HCT116 (cell line): ENCODE data around the gene GLDN. TPM values are rescaled to one million over a fixed set of nuclear protein-coding genes. Genes with fewer than 3 reads are reported as not detected.

Source experiments
- ATAC-seq: fragments of 200-7000 bp; cut with Tn5 transposase; 2 replicates; pipeline ENCODE4 v1.9.1; 2020; ENCODE audit warnings: mild to moderate bottlenecking, moderate library complexity
- BruUV-seq: library from RNA; stranded (reverse); fragments of 400-500 nt; replicated peaks from 2 replicates; lab custom pipeline; 2021; lab: Mats Ljungman, UMichigan
- CTCF ChIA-PET: fragments of 300-600 bp; sonication (Branson Sonifier 250); formaldehyde crosslinking; loops from one replicate; lab custom pipeline; 2021; ENCODE audit warnings: antibody characterized with exemption; lab: Charles Lee
- POLR2A ChIA-PET: fragments of 300-600, 350-600 bp; sonication (Branson Sonifier 250); formaldehyde crosslinking; loops from one replicate; lab custom pipeline; 2021; ENCODE audit warnings: antibody characterized with exemption; lab: Charles Lee
- RAD21 ChIA-PET, 2 experiments: fragments of 300-600 bp; sonication (Branson Sonifier 250); formaldehyde crosslinking; loops; one replicate each; lab custom pipeline; 2023; ENCODE audit warnings: low total read pairs in 2 of 2; ENCODE audit not compliant: uncharacterized antibody in 2 of 2, unreplicated experiment in 2 of 2, low non-redundant PET in 1 of 2; lab: Charles Lee
- DNase-seq: peaks from one replicate; pipeline ENCODE4 v3.0.0-alpha.2; 2010; ENCODE audit warnings: low read depth, low spot score
- H2AFZ ChIP-seq: fragments of 200-600 bp; shearing (Covaris generic), sonication (generic); 2 replicates; pipeline ENCODE4 v1.6.1; 2017; ENCODE audit warnings: low read depth, mixed run types, mixed read lengths, antibody characterized with exemption, low read length; ENCODE audit not compliant: poor library complexity, severe bottlenecking
- H3K27ac ChIP-seq: 2 replicates; pipeline ENCODE4 v1.5.1; 2012; ENCODE audit warnings: low read depth, low read length
- H3K27me3 ChIP-seq: fragments of 200-600 bp; sonication (generic); 2 replicates; pipeline ENCODE4 v1.6.1; 2016; ENCODE audit warnings: mixed run types, low read length, mixed read lengths; ENCODE audit not compliant: insufficient read depth
- H3K36me3 ChIP-seq, 2 experiments: fragments of 200-500 bp in 1 of 2; fragments of 200-600 bp in 1 of 2; sonication (Bioruptor generic) in 1 of 2; sonication (generic) in 1 of 2; 2 replicates each; pipeline versions ENCODE4 v1.5.1 to v1.6.1; 2014 to 2016; ENCODE audit warnings: low read length in 2 of 2, inconsistent platforms in 1 of 2, mixed read lengths in 1 of 2, mixed run types in 1 of 2; ENCODE audit not compliant: insufficient read depth in 2 of 2, control insufficient read depth in 1 of 2
- H3K4me1 ChIP-seq, 2 experiments: fragments of 200-600 bp in 1 of 2; sonication (generic) in 1 of 2; 2 replicates each; pipeline versions ENCODE4 v1.5.1 to v1.6.1; 2012 to 2017; ENCODE audit warnings: low read length in 2 of 2, inconsistent platforms in 1 of 2, mild to moderate bottlenecking in 1 of 2, mixed read lengths in 1 of 2, mixed run types in 1 of 2, moderate library complexity in 1 of 2; ENCODE audit not compliant: insufficient read depth in 2 of 2, control insufficient read depth in 1 of 2
- H3K4me2 ChIP-seq: fragments of 200-600 bp; sonication (generic); 2 replicates; pipeline ENCODE4 v1.6.1; 2017; ENCODE audit warnings: mixed run types, low read length, mixed read lengths
- H3K4me3 ChIP-seq, 2 experiments: fragments of 200-600 bp in 1 of 2; sonication (generic) in 1 of 2; replicated peaks in 1 of 2; 2 replicates each; pipeline ENCODE4 v1.5.1; 2011 to 2016; ENCODE audit warnings: low read length in 2 of 2, control low read depth in 1 of 2, low read depth in 1 of 2, mild to moderate bottlenecking in 1 of 2, mixed read lengths in 1 of 2, mixed run types in 1 of 2
- H3K79me2 ChIP-seq: fragments of 200-600 bp; sonication (generic); 2 replicates; pipeline ENCODE4 v1.6.1; 2017; ENCODE audit warnings: mild to moderate bottlenecking, mixed run types, low read length, moderate library complexity, mixed read lengths; ENCODE audit not compliant: insufficient read depth
- H3K9ac ChIP-seq: fragments of 200-600 bp; sonication (generic); 2 replicates; pipeline ENCODE4 v1.6.1; 2016; ENCODE audit warnings: low read length, mixed read lengths
- H3K9me2 ChIP-seq: fragments of 200-600 bp; sonication (generic), shearing (Covaris generic); 2 replicates; pipeline ENCODE4 v1.6.1; 2017; ENCODE audit warnings: mixed run types, mild to moderate bottlenecking, moderate library complexity; ENCODE audit not compliant: insufficient read depth
- H3K9me3 ChIP-seq, 2 experiments: fragments of 200-500 bp in 1 of 2; fragments of 200-600 bp in 1 of 2; sonication (Bioruptor generic) in 1 of 2; sonication (generic) in 1 of 2; 2 replicates each; pipeline ENCODE4 v1.6.1; 2014 to 2017; ENCODE audit warnings: low read length in 2 of 2, mixed read lengths in 2 of 2, inconsistent platforms in 1 of 2, low read depth in 1 of 2, mild to moderate bottlenecking in 1 of 2, mixed run types in 1 of 2, moderate library complexity in 1 of 2; ENCODE audit not compliant: control insufficient read depth in 1 of 2, insufficient read depth in 1 of 2
- H4K20me1 ChIP-seq: fragments of 200-600 bp; sonication (generic), shearing (Covaris generic); 2 replicates; pipeline ENCODE4 v1.6.1; 2017; ENCODE audit warnings: mixed run types, mild to moderate bottlenecking, moderate library complexity; ENCODE audit not compliant: insufficient read depth
- CBX3 ChIP-seq: IDR thresholded peaks from 2 replicates; pipeline ENCODE4 v1.6.1; 2012; ENCODE audit warnings: low read depth
- CEBPB ChIP-seq: IDR thresholded peaks from 2 replicates; pipeline ENCODE4 v1.6.1; 2012; ENCODE audit warnings: low read depth
- EGR1 ChIP-seq: IDR thresholded peaks from 2 replicates; pipeline ENCODE4 v1.6.1; 2012; ENCODE audit warnings: low read depth
- ELF1 ChIP-seq: IDR thresholded peaks from 2 replicates; pipeline ENCODE4 v1.6.1; 2012; ENCODE audit warnings: low read depth, borderline replicate concordance
- EZH2phosphoT487 ChIP-seq: fragments of 200-600 bp; IDR thresholded peaks from 2 replicates; pipeline ENCODE4 v1.6.1; 2018; ENCODE audit warnings: antibody characterized with exemption, borderline replicate concordance
- FOSL1 ChIP-seq: IDR thresholded peaks from 2 replicates; pipeline ENCODE4 v1.6.1; 2012; ENCODE audit warnings: low read depth
- MAX ChIP-seq: IDR thresholded peaks from 2 replicates; pipeline ENCODE4 v1.6.1; 2012
- POLR2A ChIP-seq: IDR thresholded peaks from 2 replicates; pipeline ENCODE4 v1.7.0; 2011; ENCODE audit warnings: borderline replicate concordance; ENCODE audit not compliant: insufficient read depth, insufficient read length; ENCODE audit errors: extremely low read depth
- POLR2AphosphoS5 ChIP-seq: IDR thresholded peaks from 2 replicates; pipeline ENCODE4 v1.6.1; 2011; ENCODE audit warnings: mild to moderate bottlenecking, low read depth, low read length, moderate library complexity
- RAD21 ChIP-seq: IDR thresholded peaks from 2 replicates; pipeline ENCODE4 v1.6.1; 2012; ENCODE audit warnings: low read depth, mild to moderate bottlenecking
- REST ChIP-seq: IDR thresholded peaks from 2 replicates; pipeline ENCODE4 v1.6.1; 2012; ENCODE audit warnings: low read depth
- SIN3A ChIP-seq: IDR thresholded peaks from 2 replicates; pipeline ENCODE4 v1.6.1; 2012; ENCODE audit warnings: low read depth
- SP1 ChIP-seq: IDR thresholded peaks from 2 replicates; pipeline ENCODE4 v1.6.1; 2012; ENCODE audit warnings: low read depth
- SRF ChIP-seq: IDR thresholded peaks from 2 replicates; pipeline ENCODE4 v1.6.1; 2012; ENCODE audit warnings: low read depth
- YY1 ChIP-seq: IDR thresholded peaks from 2 replicates; pipeline ENCODE4 v1.6.1; 2011; ENCODE audit warnings: low read length, low read depth, moderate library complexity, mild to moderate bottlenecking; ENCODE audit not compliant: insufficient replicate concordance; ENCODE audit errors: extremely low read depth
- ZNF274 ChIP-seq: fragments of 200-500 bp; sonication (Bioruptor generic); IDR thresholded peaks from 2 replicates; pipeline ENCODE4 v1.6.1; 2014; ENCODE audit warnings: mild to moderate bottlenecking, low read depth, low read length, inconsistent platforms
- intact Hi-C: fragments of 100-400 bp; cut with micrococcal nuclease; formaldehyde crosslinking; loops from 2 replicates; pipeline ENCODE4 v1.10.0; 2022
- total RNA-seq: library from RNA; stranded (reverse); gene quantifications from one replicate; pipeline ENCODE4 v1.2.1, GENCODE V29; 2021; ENCODE audit not compliant: unreplicated experiment
- TF ChIP-seq, protein P1 (sequence below), 3 experiments: fragments of 200-600 bp in 1 of 3; sonication (generic) in 1 of 3; IDR thresholded peaks in 2 of 3; conservative IDR thresholded peaks in 1 of 3; 2 replicates each; pipeline ENCODE4 v1.5.1; 2012 to 2017; ENCODE audit warnings: low read depth in 2 of 3, low read length in 2 of 3, antibody characterized with exemption in 1 of 3, borderline replicate concordance in 1 of 3, control low read depth in 1 of 3, mild to moderate bottlenecking in 1 of 3, mixed read lengths in 1 of 3, mixed run types in 1 of 3, moderate library complexity in 1 of 3; ENCODE audit not compliant: insufficient read depth in 1 of 3
- TF ChIP-seq, protein P2 (sequence below): IDR thresholded peaks from 2 replicates; pipeline ENCODE4 v1.6.1; 2011; ENCODE audit warnings: mild to moderate bottlenecking, low read length, moderate library complexity; ENCODE audit not compliant: insufficient replicate concordance; ENCODE audit errors: extremely low read depth

The GLDN gene
- total RNA-seq, 1 experiment from 2014 or later = 3.0 TPM

- no TSS peak for BruUV-seq
- ChIA-PET POLR2A (no interaction called here), CTCF (no interaction called here), RAD21 (no interaction called here)
- no peak overlapping the region for H3K27ac ChIP-seq
- no peak overlapping the region for H2AFZ ChIP-seq
- H3K9ac ChIP-seq = no peak overlapping the region
- no peaks in the 10 kb centered on the region for H4K20me1 ChIP-seq
- no peaks in the 10 kb centered on the region for H3K79me2 ChIP-seq
- H3K27me3 ChIP-seq = peaks cover under 1% of the 10 kb centered on the region; the same call in 1 of the 2 replicates
- H3K9me3 ChIP-seq = no peaks in the 10 kb centered on the region
- no peak for DNase-seq
- no peaks in the 10 kb centered on the region for H3K36me3 ChIP-seq
- intact Hi-C loops = no loop called here
- H3K4me3 ChIP-seq = no peak overlapping the region
- H3K4me1 ChIP-seq = no peaks in the 10 kb centered on the region
- H3K9me2 ChIP-seq = no peaks in the 10 kb centered on the region
- TF ChIP-seq MAX = no peak
- no peak for TF ChIP-seq EGR1
- no peak for TF ChIP-seq CEBPB
- TF ChIP-seq YY1 = no peak
- TF ChIP-seq, protein P1, sequence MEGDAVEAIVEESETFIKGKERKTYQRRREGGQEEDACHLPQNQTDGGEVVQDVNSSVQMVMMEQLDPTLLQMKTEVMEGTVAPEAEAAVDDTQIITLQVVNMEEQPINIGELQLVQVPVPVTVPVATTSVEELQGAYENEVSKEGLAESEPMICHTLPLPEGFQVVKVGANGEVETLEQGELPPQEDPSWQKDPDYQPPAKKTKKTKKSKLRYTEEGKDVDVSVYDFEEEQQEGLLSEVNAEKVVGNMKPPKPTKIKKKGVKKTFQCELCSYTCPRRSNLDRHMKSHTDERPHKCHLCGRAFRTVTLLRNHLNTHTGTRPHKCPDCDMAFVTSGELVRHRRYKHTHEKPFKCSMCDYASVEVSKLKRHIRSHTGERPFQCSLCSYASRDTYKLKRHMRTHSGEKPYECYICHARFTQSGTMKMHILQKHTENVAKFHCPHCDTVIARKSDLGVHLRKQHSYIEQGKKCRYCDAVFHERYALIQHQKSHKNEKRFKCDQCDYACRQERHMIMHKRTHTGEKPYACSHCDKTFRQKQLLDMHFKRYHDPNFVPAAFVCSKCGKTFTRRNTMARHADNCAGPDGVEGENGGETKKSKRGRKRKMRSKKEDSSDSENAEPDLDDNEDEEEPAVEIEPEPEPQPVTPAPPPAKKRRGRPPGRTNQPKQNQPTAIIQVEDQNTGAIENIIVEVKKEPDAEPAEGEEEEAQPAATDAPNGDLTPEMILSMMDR (IDR thresholded peaks at IDR 0.05 in 2 of 3, conservative IDR thresholded peaks at IDR 0.05 in 1 of 3; ENCODE audit: borderline replicate concordance in 1 of 3, insufficient read depth in 1 of 3, low read depth in 2 of 3, low read length in 2 of 3) = no peak
- TF ChIP-seq SIN3A = no peak
- TF ChIP-seq FOSL1 = no peak
- TF ChIP-seq ZNF274 = no peak
- TF ChIP-seq POLR2A = no peak
- TF ChIP-seq POLR2AphosphoS5 = no peak
- no peak for TF ChIP-seq CBX3
- no peak for TF ChIP-seq SRF
- TF ChIP-seq EZH2phosphoT487 = no peak
- TF ChIP-seq RAD21 = no peak
- no peak for TF ChIP-seq SP1
- no peak for TF ChIP-seq REST
- no peak for TF ChIP-seq ELF1
- TF ChIP-seq, protein P2, sequence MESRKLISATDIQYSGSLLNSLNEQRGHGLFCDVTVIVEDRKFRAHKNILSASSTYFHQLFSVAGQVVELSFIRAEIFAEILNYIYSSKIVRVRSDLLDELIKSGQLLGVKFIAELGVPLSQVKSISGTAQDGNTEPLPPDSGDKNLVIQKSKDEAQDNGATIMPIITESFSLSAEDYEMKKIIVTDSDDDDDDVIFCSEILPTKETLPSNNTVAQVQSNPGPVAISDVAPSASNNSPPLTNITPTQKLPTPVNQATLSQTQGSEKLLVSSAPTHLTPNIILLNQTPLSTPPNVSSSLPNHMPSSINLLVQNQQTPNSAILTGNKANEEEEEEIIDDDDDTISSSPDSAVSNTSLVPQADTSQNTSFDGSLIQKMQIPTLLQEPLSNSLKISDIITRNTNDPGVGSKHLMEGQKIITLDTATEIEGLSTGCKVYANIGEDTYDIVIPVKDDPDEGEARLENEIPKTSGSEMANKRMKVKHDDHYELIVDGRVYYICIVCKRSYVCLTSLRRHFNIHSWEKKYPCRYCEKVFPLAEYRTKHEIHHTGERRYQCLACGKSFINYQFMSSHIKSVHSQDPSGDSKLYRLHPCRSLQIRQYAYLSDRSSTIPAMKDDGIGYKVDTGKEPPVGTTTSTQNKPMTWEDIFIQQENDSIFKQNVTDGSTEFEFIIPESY = no peak
- TF ChIP-seq, all 23 proteins: peak for 0
- no peak for ATAC-seq
- no peak overlapping the region for H3K4me2 ChIP-seq
These were observed 39.0 kb upstream of the GLDN start for GRCh38 chr15:51302480-51302879.
